ENCODE measurements around the gene NFS1. TPM values are rescaled to one million over a fixed set of nuclear protein-coding genes. Genes with fewer than 3 reads are reported as not detected.

NFS1 gene
- total RNA-seq, 4 donors from 2014 or later, result 21.1 to 45.5 (median 36.3) TPM

- H3K9me3 ChIP-seq, result no peaks in the 10 kb centered on the region
- peaks cover 88 to 100% of the 10 kb centered on the region in 2 donors for H3K36me3 ChIP-seq
- DNase-seq, result no peak
- intact Hi-C loops (cut with DNase I), result no loop called here
- H3K4me3 ChIP-seq (replicated peaks in 1 of 3), result no peak overlapping the region
- no peaks in the 10 kb centered on the region for H3K27me3 ChIP-seq
- no peak overlapping the region for H3K27ac ChIP-seq
- TF ChIP-seq POLR2A (IDR thresholded peaks at IDR 0.05), result no peak
- TF ChIP-seq, protein P1, sequence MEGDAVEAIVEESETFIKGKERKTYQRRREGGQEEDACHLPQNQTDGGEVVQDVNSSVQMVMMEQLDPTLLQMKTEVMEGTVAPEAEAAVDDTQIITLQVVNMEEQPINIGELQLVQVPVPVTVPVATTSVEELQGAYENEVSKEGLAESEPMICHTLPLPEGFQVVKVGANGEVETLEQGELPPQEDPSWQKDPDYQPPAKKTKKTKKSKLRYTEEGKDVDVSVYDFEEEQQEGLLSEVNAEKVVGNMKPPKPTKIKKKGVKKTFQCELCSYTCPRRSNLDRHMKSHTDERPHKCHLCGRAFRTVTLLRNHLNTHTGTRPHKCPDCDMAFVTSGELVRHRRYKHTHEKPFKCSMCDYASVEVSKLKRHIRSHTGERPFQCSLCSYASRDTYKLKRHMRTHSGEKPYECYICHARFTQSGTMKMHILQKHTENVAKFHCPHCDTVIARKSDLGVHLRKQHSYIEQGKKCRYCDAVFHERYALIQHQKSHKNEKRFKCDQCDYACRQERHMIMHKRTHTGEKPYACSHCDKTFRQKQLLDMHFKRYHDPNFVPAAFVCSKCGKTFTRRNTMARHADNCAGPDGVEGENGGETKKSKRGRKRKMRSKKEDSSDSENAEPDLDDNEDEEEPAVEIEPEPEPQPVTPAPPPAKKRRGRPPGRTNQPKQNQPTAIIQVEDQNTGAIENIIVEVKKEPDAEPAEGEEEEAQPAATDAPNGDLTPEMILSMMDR (IDR thresholded peaks at IDR 0.05), result no peak
- H3K4me1 ChIP-seq, result no peaks in the 10 kb centered on the region
- WGBS, 2 donors, result 89 to 90% methylated on average over 3 of the region's 3 CpGs
Observed at GRCh38 chr20:35721621-35722020, 22.5 kb upstream of the NFS1 start.

DNA sequence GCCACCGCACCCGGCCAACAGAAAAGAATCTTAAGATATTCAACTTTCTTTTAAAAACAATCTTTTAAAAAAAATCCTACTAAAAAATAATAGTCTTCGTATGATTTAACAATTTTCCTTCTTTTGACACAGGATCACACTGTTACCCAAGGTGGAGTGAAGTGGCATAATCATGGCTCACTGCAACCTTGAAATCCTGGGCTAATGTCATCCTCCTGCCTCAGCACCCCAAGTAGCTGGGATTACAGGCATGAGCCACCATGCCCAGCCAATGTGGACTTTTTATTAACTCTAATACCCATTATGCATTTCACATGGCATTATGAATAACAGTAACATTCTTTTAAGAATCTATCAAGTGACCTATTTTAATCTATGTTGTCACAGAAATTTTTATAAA is 22.1 kb upstream of the NFS1 start:
- Histone ChIP-seq H3K27me3 (no peaks in the 10 kb centered on the region), H3K4me3 (replicated peaks in 1 of 3) (no peak overlapping the region), H3K4me1 (no peaks in the 10 kb centered on the region), H3K9me3 (no peaks in the 10 kb centered on the region), H3K36me3 (peaks cover 88 to 100% of the 10 kb centered on the region in 2 donors), H3K27ac (no peak overlapping the region)
- WGBS, 2 donors, result 94 to 95% methylated on average over 3 of the region's 3 CpGs
- no peak for DNase-seq
- intact Hi-C loops (cut with DNase I), result no loop called here
- no peak for TF ChIP-seq POLR2A (IDR thresholded peaks at IDR 0.05)
- TF ChIP-seq, protein P1 (IDR thresholded peaks at IDR 0.05), result no peak

DNA sequence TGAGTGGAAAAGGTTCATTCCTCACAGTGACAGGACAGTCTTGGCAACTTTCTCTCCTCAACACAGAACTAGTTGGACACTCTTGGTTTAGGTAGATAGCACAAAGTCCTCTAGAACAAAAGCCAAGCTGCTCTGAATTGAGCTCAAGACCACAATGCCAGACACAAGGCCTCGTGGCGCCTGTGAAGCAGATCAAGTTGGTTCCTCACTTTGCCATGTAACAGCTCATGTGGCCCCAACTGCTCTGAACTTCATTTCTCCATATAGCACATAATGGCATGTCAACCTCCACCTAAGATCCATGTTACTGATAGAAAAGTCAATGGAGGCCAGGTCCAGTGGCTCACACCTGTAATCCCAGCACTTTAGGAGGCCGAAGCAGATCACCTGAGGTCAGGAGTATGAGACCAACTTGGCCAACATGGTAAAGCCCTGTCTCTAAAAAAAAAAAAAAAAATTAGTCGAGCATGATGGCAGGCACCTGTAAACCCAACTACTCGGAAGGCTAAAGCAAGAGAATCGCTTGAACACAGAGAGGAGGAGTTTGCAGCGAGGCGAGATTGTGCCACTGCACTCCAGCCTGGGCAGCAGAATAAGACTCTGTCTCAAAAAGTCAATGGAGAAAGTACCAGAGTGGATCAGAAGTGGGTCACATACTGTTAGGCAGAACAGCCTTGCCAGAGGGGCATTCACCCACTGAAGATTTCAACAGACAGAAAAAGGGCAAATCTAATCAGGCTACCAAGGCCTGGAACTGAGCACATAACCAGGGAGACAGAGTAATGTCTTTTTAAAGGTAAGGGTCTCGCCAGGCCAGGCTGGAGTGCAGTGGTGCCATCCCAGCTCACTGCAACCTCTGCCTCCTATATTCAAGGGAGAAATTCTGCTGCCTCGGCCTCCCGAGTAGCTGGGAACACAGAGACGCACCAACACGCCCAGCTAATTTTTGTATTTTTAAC is 21.3 kb upstream of the NFS1 start:
- 91 to 93% methylated on average over 13 of the region's 13 CpGs for WGBS, 2 donors
- peaks cover 88 to 100% of the 10 kb centered on the region in 2 donors for H3K36me3 ChIP-seq

DNA sequence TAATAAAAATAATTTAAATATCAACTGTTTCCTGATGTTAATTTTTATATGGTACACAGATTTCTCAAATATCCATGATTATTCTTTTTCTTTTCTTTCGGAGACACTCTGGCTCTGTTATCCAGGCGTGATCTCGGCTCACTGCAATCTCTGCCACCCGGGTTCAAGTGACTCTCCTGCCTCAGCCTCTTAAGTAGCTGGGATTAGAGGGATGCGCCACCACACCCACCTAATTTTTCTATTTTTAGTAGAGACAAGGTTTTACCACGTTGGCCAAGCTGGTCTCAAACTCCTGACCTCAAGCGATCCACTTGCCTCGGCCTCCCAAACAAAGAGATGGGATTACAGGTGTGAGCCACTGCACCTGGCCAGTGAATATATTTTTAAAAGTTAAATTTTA is 20.6 kb upstream of the NFS1 start:
- intact Hi-C loops (cut with DNase I), result loop anchor here (10.0 kb wide), 1 partner anchor 165 kb away; no protein-coding TSS in a partner anchor
- Histone ChIP-seq H3K4me3 (replicated peaks in 1 of 3) (no peak overlapping the region), H3K4me1 (no peaks in the 10 kb centered on the region), H3K9me3 (no peaks in the 10 kb centered on the region), H3K27me3 (no peaks in the 10 kb centered on the region), H3K27ac (no peak overlapping the region), H3K36me3 (peaks cover 88 to 100% of the 10 kb centered on the region in 2 donors)
- whole genome bisulfite sequencing, 2 donors, result 76 to 88% methylated on average over 8 of the region's 8 CpGs
- DNase-seq, result no peak
- TF ChIP-seq POLR2A (IDR thresholded peaks at IDR 0.05), result no peak
- TF ChIP-seq, protein P1 (IDR thresholded peaks at IDR 0.05), result no peak

More for the DNA sequence above, 21.3 kb upstream of the NFS1 start:
- H3K27ac ChIP-seq, result no peak overlapping the region
- H3K4me1 ChIP-seq, result no peaks in the 10 kb centered on the region
- no peaks in the 10 kb centered on the region for H3K27me3 ChIP-seq
- no peaks in the 10 kb centered on the region for H3K9me3 ChIP-seq
- intact Hi-C loops (cut with DNase I), result no loop called here
- DNase-seq, result no peak
- no peak overlapping the region for H3K4me3 ChIP-seq (replicated peaks in 1 of 3)
- no peak for TF ChIP-seq POLR2A (IDR thresholded peaks at IDR 0.05)
- TF ChIP-seq, protein P1 (IDR thresholded peaks at IDR 0.05), result no peak
